Measurements from ENCODE around the gene CLTCL1. TPM values are rescaled to one million over a fixed set of nuclear protein-coding genes. Genes with fewer than 3 reads are reported as not detected.

Gene CLTCL1
- total RNA-seq, 4 donors from 2014 or later = 5.7 to 11.7 (median 8.4) TPM

DNA sequence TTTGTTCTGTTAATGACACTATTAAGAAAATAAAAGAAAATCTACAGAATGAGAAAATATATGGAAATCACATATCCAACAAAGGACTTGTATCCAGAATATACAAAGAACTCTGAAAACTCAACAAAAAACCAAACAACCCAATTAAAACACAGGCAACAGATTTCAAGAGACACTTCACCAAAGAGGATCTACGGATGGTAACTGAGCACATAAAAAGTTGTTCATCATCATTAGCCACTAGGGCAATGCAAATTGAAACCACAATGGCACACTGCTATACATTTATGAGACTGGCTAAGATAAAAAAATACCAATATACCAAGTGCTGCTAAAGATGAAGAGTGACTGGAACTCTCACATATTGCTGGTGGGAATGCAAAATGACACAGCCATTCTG is 78.5 kb downstream of the CLTCL1 start:
- no peak for TF ChIP-seq POLR2AphosphoS5 (IDR thresholded peaks at IDR 0.05)
- TF ChIP-seq POLR2A (IDR thresholded peaks at IDR 0.05) = no peak
- TF ChIP-seq EP300 (IDR thresholded peaks at IDR 0.05) = no peak
- TF ChIP-seq, protein P1, sequence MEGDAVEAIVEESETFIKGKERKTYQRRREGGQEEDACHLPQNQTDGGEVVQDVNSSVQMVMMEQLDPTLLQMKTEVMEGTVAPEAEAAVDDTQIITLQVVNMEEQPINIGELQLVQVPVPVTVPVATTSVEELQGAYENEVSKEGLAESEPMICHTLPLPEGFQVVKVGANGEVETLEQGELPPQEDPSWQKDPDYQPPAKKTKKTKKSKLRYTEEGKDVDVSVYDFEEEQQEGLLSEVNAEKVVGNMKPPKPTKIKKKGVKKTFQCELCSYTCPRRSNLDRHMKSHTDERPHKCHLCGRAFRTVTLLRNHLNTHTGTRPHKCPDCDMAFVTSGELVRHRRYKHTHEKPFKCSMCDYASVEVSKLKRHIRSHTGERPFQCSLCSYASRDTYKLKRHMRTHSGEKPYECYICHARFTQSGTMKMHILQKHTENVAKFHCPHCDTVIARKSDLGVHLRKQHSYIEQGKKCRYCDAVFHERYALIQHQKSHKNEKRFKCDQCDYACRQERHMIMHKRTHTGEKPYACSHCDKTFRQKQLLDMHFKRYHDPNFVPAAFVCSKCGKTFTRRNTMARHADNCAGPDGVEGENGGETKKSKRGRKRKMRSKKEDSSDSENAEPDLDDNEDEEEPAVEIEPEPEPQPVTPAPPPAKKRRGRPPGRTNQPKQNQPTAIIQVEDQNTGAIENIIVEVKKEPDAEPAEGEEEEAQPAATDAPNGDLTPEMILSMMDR (IDR thresholded peaks at IDR 0.05) = no peak
- no peak overlapping the region for H3K27ac ChIP-seq
- H3K36me3 ChIP-seq = peaks cover 0 to 47% of the 10 kb centered on the region in 2 donors
- no peak for ATAC-seq
- H3K4me1 ChIP-seq = no peaks in the 10 kb centered on the region
- H3K27me3 ChIP-seq = no peaks in the 10 kb centered on the region
- no peak overlapping the region for H3K4me3 ChIP-seq
- WGBS, 2 donors (ENCODE audit: low coverage in 1 of 2) = 50 to 73% methylated on average over 1 of the region's 1 CpG
- H3K9me3 ChIP-seq = no peaks in the 10 kb centered on the region

DNA sequence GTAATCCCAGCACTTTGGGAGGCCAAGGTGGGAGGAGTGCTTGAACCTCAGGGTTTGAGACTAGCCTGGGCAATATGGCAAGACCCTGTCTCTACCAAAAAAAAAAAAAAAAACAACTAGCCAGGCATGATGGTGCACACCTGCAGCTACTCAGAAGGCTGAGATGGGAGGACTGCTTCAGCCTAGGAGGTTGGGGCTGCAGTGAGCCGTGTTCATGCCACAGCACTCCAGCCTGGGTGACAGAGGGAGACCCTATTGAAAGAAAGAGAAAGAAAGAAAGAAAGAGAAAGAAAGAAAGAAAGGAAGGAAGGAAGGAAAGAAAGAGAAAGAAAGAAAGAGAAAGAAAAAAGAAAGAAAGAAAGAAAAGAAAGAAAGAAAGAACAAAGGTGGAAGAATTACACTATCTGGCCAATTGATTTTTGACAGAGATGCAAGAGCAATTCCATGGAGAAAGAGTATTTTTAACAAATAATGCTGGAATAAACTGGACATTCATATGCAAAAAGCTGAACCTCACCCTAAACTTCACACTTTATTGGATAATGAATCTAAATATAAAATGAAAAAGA is 79.1 kb downstream of the CLTCL1 start:
- no peak for ATAC-seq
- no peak overlapping the region for H3K4me3 ChIP-seq
- TF ChIP-seq POLR2A (IDR thresholded peaks at IDR 0.05) (no peak), POLR2AphosphoS5 (IDR thresholded peaks at IDR 0.05) (no peak), EP300 (IDR thresholded peaks at IDR 0.05) (no peak)
- TF ChIP-seq, protein P1 (IDR thresholded peaks at IDR 0.05) = no peak
- 100% methylated on average over 1 of the region's 1 CpG for WGBS, 2 donors (ENCODE audit: low coverage in 1 of 2)
- H3K4me1 ChIP-seq = no peaks in the 10 kb centered on the region
- H3K27me3 ChIP-seq = no peaks in the 10 kb centered on the region
- peaks cover 0 to 53% of the 10 kb centered on the region in 2 donors for H3K36me3 ChIP-seq
- H3K27ac ChIP-seq = no peak overlapping the region
- H3K9me3 ChIP-seq = no peaks in the 10 kb centered on the region

DNA sequence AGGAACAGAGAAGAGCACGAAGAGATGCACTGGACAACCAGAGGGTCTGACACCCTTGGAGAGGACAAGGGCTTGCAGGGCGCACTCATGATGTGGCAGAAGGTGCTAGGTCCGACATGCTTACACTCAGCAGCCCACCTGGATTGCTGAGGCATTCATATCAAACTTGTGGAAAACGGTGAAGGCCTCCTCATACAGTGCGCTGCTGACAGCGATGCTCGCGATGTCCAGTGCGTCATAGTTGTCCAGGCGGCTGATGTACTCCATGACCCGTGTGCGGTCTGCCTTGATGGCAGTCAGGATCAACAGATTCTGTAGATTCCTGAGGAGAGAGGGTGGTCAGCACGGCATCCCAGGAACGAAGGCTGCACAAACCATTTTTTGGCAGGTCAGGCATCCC is 81.3 kb downstream of the CLTCL1 start:
- TF ChIP-seq EP300 (IDR thresholded peaks at IDR 0.05) = no peak
- no peak for TF ChIP-seq POLR2A (IDR thresholded peaks at IDR 0.05)
- TF ChIP-seq, protein P1 (IDR thresholded peaks at IDR 0.05) = no peak
- TF ChIP-seq POLR2AphosphoS5 (IDR thresholded peaks at IDR 0.05) = no peak
- ATAC-seq = no peak
- 90 to 92% methylated on average over 13 to 14 of the region's 14 CpGs for WGBS, 2 donors (ENCODE audit: low coverage in 1 of 2)

DNA sequence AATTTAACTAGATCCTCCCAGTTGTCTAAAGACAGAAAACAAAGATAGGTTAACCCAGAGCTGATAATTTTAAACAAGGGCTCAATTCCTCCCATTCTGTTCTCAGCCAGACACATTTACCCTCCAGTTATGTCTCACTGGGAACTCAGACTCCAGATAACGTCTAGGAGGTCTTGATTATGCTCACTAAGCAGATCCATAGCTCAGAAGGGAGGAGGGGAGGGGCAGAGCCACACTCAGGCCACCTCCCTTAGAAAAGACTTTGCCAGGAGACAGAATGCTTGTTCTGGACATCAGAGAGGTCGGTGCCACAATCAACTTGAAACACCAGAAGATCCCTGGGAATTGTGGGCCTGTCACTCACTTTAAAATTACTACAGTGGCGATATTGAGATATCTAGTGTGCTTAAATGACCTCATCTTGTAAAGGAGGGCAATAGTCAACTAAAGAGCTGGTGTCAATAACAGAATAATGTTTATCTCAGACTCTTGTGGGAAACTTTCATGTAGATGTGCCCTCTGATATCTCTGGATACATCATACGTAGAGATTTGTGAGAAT is 83.2 kb downstream of the CLTCL1 start:
- Histone ChIP-seq H3K36me3 (peaks cover 0 to 35% of the 10 kb centered on the region in 2 donors), H3K4me3 (no peak overlapping the region), H3K4me1 (no peaks in the 10 kb centered on the region), H3K27me3 (no peaks in the 10 kb centered on the region), H3K9me3 (no peaks in the 10 kb centered on the region), H3K27ac (no peak overlapping the region)
- TF ChIP-seq EP300 (IDR thresholded peaks at IDR 0.05) = no peak
- ATAC-seq = no peak
- WGBS, 2 donors (ENCODE audit: low coverage in 1 of 2) = 75 to 89% methylated on average over 2 to 3 of the region's 4 CpGs

More for the DNA sequence above, 81.3 kb downstream of the CLTCL1 start:
- H3K27ac ChIP-seq = no peak overlapping the region
- H3K9me3 ChIP-seq = no peaks in the 10 kb centered on the region
- H3K27me3 ChIP-seq = no peaks in the 10 kb centered on the region
- peaks cover 0 to 48% of the 10 kb centered on the region in 2 donors for H3K36me3 ChIP-seq
- no peak overlapping the region for H3K4me3 ChIP-seq
- no peaks in the 10 kb centered on the region for H3K4me1 ChIP-seq

DNA sequence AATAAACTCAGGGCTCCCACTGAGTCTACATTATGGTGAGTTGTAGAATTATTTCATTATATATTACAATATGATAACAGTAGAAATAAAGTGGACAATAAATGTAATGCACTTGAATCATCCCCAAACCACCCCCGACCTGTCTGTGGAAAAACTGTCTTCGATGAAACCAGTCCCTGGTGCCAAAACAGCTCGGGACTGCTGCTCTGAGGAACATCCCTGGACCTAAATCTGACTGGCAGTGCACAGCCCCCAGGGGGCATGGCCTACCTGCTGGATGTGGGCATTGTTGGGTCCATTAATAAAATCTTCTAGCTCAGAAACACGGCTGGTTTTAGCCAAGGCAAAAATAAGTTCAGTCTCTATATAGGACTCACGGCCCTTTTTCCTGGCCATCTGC is 83.6 kb downstream of the CLTCL1 start:
- TF ChIP-seq, protein P1 (IDR thresholded peaks at IDR 0.05) = no peak
- no peak for ATAC-seq
- H3K9me3 ChIP-seq = no peaks in the 10 kb centered on the region
- no peaks in the 10 kb centered on the region for H3K27me3 ChIP-seq
- H3K27ac ChIP-seq = no peak overlapping the region
- H3K36me3 ChIP-seq = peaks cover 0 to 35% of the 10 kb centered on the region in 2 donors
- no peaks in the 10 kb centered on the region for H3K4me1 ChIP-seq
- no peak overlapping the region for H3K4me3 ChIP-seq
- 78 to 90% methylated on average over 5 of the region's 5 CpGs for WGBS, 2 donors (ENCODE audit: low coverage in 1 of 2)
